HCT116 (cell line): Measurements from ENCODE around the gene TRDN. TPM values are rescaled to one million over a fixed set of nuclear protein-coding genes. Genes with fewer than 3 reads are reported as not detected.

Experiments used
- ATAC-seq: fragments of 200-7000 bp; cut with Tn5 transposase; 2 replicates; pipeline ENCODE4 v1.9.1; 2020; ENCODE audit warnings: mild to moderate bottlenecking, moderate library complexity
- BruUV-seq: library from RNA; stranded (reverse); fragments of 400-500 nt; replicated peaks from 2 replicates; lab custom pipeline; 2021; lab: Mats Ljungman, UMichigan
- CTCF ChIA-PET: fragments of 300-600 bp; sonication (Branson Sonifier 250); formaldehyde crosslinking; loops from one replicate; lab custom pipeline; 2021; ENCODE audit warnings: antibody characterized with exemption; lab: Charles Lee
- POLR2A ChIA-PET: fragments of 300-600, 350-600 bp; sonication (Branson Sonifier 250); formaldehyde crosslinking; loops from one replicate; lab custom pipeline; 2021; ENCODE audit warnings: antibody characterized with exemption; lab: Charles Lee
- RAD21 ChIA-PET, 2 experiments: fragments of 300-600 bp; sonication (Branson Sonifier 250); formaldehyde crosslinking; loops; one replicate each; lab custom pipeline; 2023; ENCODE audit warnings: low total read pairs in 2 of 2; ENCODE audit not compliant: uncharacterized antibody in 2 of 2, unreplicated experiment in 2 of 2, low non-redundant PET in 1 of 2; lab: Charles Lee
- DNase-seq: peaks from one replicate; pipeline ENCODE4 v3.0.0-alpha.2; 2010; ENCODE audit warnings: low read depth, low spot score
- H2AFZ ChIP-seq: fragments of 200-600 bp; shearing (Covaris generic), sonication (generic); 2 replicates; pipeline ENCODE4 v1.6.1; 2017; ENCODE audit warnings: low read depth, mixed run types, mixed read lengths, antibody characterized with exemption, low read length; ENCODE audit not compliant: poor library complexity, severe bottlenecking
- H3K27ac ChIP-seq: 2 replicates; pipeline ENCODE4 v1.5.1; 2012; ENCODE audit warnings: low read depth, low read length
- H3K27me3 ChIP-seq: fragments of 200-600 bp; sonication (generic); 2 replicates; pipeline ENCODE4 v1.6.1; 2016; ENCODE audit warnings: mixed run types, low read length, mixed read lengths; ENCODE audit not compliant: insufficient read depth
- H3K36me3 ChIP-seq, 2 experiments: fragments of 200-500 bp in 1 of 2; fragments of 200-600 bp in 1 of 2; sonication (Bioruptor generic) in 1 of 2; sonication (generic) in 1 of 2; 2 replicates each; pipeline versions ENCODE4 v1.5.1 to v1.6.1; 2014 to 2016; ENCODE audit warnings: low read length in 2 of 2, inconsistent platforms in 1 of 2, mixed read lengths in 1 of 2, mixed run types in 1 of 2; ENCODE audit not compliant: insufficient read depth in 2 of 2, control insufficient read depth in 1 of 2
- H3K4me1 ChIP-seq, 2 experiments: fragments of 200-600 bp in 1 of 2; sonication (generic) in 1 of 2; 2 replicates each; pipeline versions ENCODE4 v1.5.1 to v1.6.1; 2012 to 2017; ENCODE audit warnings: low read length in 2 of 2, inconsistent platforms in 1 of 2, mild to moderate bottlenecking in 1 of 2, mixed read lengths in 1 of 2, mixed run types in 1 of 2, moderate library complexity in 1 of 2; ENCODE audit not compliant: insufficient read depth in 2 of 2, control insufficient read depth in 1 of 2
- H3K4me2 ChIP-seq: fragments of 200-600 bp; sonication (generic); 2 replicates; pipeline ENCODE4 v1.6.1; 2017; ENCODE audit warnings: mixed run types, low read length, mixed read lengths
- H3K4me3 ChIP-seq, 2 experiments: fragments of 200-600 bp in 1 of 2; sonication (generic) in 1 of 2; replicated peaks in 1 of 2; 2 replicates each; pipeline ENCODE4 v1.5.1; 2011 to 2016; ENCODE audit warnings: low read length in 2 of 2, control low read depth in 1 of 2, low read depth in 1 of 2, mild to moderate bottlenecking in 1 of 2, mixed read lengths in 1 of 2, mixed run types in 1 of 2
- H3K79me2 ChIP-seq: fragments of 200-600 bp; sonication (generic); 2 replicates; pipeline ENCODE4 v1.6.1; 2017; ENCODE audit warnings: mild to moderate bottlenecking, mixed run types, low read length, moderate library complexity, mixed read lengths; ENCODE audit not compliant: insufficient read depth
- H3K9ac ChIP-seq: fragments of 200-600 bp; sonication (generic); 2 replicates; pipeline ENCODE4 v1.6.1; 2016; ENCODE audit warnings: low read length, mixed read lengths
- H3K9me2 ChIP-seq: fragments of 200-600 bp; sonication (generic), shearing (Covaris generic); 2 replicates; pipeline ENCODE4 v1.6.1; 2017; ENCODE audit warnings: mixed run types, mild to moderate bottlenecking, moderate library complexity; ENCODE audit not compliant: insufficient read depth
- H3K9me3 ChIP-seq, 2 experiments: fragments of 200-500 bp in 1 of 2; fragments of 200-600 bp in 1 of 2; sonication (Bioruptor generic) in 1 of 2; sonication (generic) in 1 of 2; 2 replicates each; pipeline ENCODE4 v1.6.1; 2014 to 2017; ENCODE audit warnings: low read length in 2 of 2, mixed read lengths in 2 of 2, inconsistent platforms in 1 of 2, low read depth in 1 of 2, mild to moderate bottlenecking in 1 of 2, mixed run types in 1 of 2, moderate library complexity in 1 of 2; ENCODE audit not compliant: control insufficient read depth in 1 of 2, insufficient read depth in 1 of 2
- H4K20me1 ChIP-seq: fragments of 200-600 bp; sonication (generic), shearing (Covaris generic); 2 replicates; pipeline ENCODE4 v1.6.1; 2017; ENCODE audit warnings: mixed run types, mild to moderate bottlenecking, moderate library complexity; ENCODE audit not compliant: insufficient read depth
- EGR1 ChIP-seq: IDR thresholded peaks from 2 replicates; pipeline ENCODE4 v1.6.1; 2012; ENCODE audit warnings: low read depth
- ELF1 ChIP-seq: IDR thresholded peaks from 2 replicates; pipeline ENCODE4 v1.6.1; 2012; ENCODE audit warnings: low read depth, borderline replicate concordance
- EZH2phosphoT487 ChIP-seq: fragments of 200-600 bp; IDR thresholded peaks from 2 replicates; pipeline ENCODE4 v1.6.1; 2018; ENCODE audit warnings: antibody characterized with exemption, borderline replicate concordance
- SP1 ChIP-seq: IDR thresholded peaks from 2 replicates; pipeline ENCODE4 v1.6.1; 2012; ENCODE audit warnings: low read depth
- YY1 ChIP-seq: IDR thresholded peaks from 2 replicates; pipeline ENCODE4 v1.6.1; 2011; ENCODE audit warnings: low read length, low read depth, moderate library complexity, mild to moderate bottlenecking; ENCODE audit not compliant: insufficient replicate concordance; ENCODE audit errors: extremely low read depth
- intact Hi-C: fragments of 100-400 bp; cut with micrococcal nuclease; formaldehyde crosslinking; loops from 2 replicates; pipeline ENCODE4 v1.10.0; 2022
- total RNA-seq: library from RNA; stranded (reverse); gene quantifications from one replicate; pipeline ENCODE4 v1.2.1, GENCODE V29; 2021; ENCODE audit not compliant: unreplicated experiment
- TF ChIP-seq, protein P1 (sequence below), 3 experiments: fragments of 200-600 bp in 1 of 3; sonication (generic) in 1 of 3; IDR thresholded peaks in 2 of 3; conservative IDR thresholded peaks in 1 of 3; 2 replicates each; pipeline ENCODE4 v1.5.1; 2012 to 2017; ENCODE audit warnings: low read depth in 2 of 3, low read length in 2 of 3, antibody characterized with exemption in 1 of 3, borderline replicate concordance in 1 of 3, control low read depth in 1 of 3, mild to moderate bottlenecking in 1 of 3, mixed read lengths in 1 of 3, mixed run types in 1 of 3, moderate library complexity in 1 of 3; ENCODE audit not compliant: insufficient read depth in 1 of 3

The TRDN gene
- total RNA-seq, 1 experiment from 2014 or later: not detected

DNA sequence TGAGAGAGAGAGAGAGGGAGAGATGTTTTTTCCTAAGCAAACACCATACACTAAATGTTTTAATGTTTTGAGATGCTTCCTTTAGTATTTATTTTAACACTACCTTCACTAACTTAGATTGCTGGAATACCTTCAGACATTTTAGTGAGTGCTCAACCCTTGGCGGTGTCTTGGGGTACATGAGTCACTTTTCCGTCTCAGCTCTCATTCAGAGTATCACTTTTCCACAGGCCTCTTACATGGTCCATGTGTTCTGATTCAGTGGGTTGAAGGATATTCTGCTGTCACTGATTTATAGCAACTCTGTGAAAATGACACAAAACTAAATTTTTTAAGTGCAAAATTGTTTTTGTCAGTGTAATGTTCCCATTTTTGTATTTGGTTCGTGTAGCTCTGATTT is 422.8 kb downstream of the TRDN start:
- H3K4me2 ChIP-seq: no peak overlapping the region
- H2AFZ ChIP-seq: no peak overlapping the region
- TF ChIP-seq EZH2phosphoT487: no peak
- no peaks in the 10 kb centered on the region for H3K36me3 ChIP-seq
- no peak for ATAC-seq
- no peak overlapping the region for H3K4me3 ChIP-seq
- H3K4me1 ChIP-seq: no peaks in the 10 kb centered on the region
- ChIA-PET CTCF (no interaction called here), RAD21 (no interaction called here), POLR2A (no interaction called here)
- no peaks in the 10 kb centered on the region for H4K20me1 ChIP-seq
- H3K9ac ChIP-seq: no peak overlapping the region
- BruUV-seq: no TSS peak
- no peaks in the 10 kb centered on the region for H3K9me3 ChIP-seq
- intact Hi-C loops: no loop called here
- no peak for DNase-seq
- H3K27ac ChIP-seq: no peak overlapping the region
- H3K27me3 ChIP-seq: peaks cover 7% of the 10 kb centered on the region; the same call in 1 of the 2 replicates
- H3K9me2 ChIP-seq: peaks cover 6% of the 10 kb centered on the region; the same call in 1 of the 2 replicates
- H3K79me2 ChIP-seq: no peaks in the 10 kb centered on the region

DNA sequence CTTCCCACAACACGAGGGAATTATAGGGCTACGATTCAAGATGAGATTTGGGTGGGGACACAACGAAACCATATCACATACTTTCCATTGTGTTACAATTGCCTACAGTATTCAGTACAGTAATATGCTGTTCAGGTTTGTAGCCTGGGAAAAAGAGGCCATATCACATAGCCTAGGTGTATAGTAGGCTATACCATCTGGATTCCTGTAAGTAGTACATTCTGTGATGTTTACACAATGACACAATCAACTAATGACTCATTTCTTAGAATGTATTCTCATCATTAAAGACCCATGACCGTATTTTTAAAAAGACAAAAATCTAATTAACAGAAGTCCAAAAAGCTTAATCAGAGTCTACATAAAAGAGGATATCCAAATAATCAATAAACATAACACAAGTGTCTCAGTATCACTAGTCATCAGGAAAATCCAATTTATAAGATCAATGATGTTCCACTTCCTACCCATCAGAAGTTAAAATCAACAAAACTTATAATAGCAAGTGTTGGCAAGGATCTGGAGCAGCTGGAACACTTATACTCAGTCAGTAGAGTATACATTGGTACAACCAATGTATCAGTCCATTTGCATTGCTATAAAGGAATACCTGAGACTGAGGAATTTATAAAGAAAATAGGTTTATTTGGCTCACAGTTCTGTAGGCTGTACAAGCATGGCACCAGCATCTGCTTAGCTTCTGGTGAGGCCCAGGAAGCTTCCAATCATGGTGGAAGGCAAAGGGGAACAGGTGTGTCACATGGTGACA is 424.8 kb downstream of the TRDN start:
- Histone ChIP-seq H3K4me1 (no peaks in the 10 kb centered on the region), H3K4me3 (no peak overlapping the region), H3K9me3 (no peaks in the 10 kb centered on the region), H3K9me2 (peaks cover 6% of the 10 kb centered on the region; the same call in 1 of the 2 replicates), H3K27me3 (0 out of 2 replicates have a peak, but pooled peaks cover 6% of the 10 kb centered on the region), H2AFZ (no peak overlapping the region), H3K9ac (no peak overlapping the region), H3K79me2 (no peaks in the 10 kb centered on the region), H3K27ac (no peak overlapping the region), H3K4me2 (no peak overlapping the region), H3K36me3 (no peaks in the 10 kb centered on the region), H4K20me1 (no peaks in the 10 kb centered on the region)
- CTCF ChIA-PET: no interaction called here
- ATAC-seq (no peak), DNase-seq (no peak)
- POLR2A ChIA-PET: no interaction called here
- BruUV-seq: no TSS peak
- intact Hi-C loops: no loop called here
- TF ChIP-seq YY1: no peak
- TF ChIP-seq, protein P1, sequence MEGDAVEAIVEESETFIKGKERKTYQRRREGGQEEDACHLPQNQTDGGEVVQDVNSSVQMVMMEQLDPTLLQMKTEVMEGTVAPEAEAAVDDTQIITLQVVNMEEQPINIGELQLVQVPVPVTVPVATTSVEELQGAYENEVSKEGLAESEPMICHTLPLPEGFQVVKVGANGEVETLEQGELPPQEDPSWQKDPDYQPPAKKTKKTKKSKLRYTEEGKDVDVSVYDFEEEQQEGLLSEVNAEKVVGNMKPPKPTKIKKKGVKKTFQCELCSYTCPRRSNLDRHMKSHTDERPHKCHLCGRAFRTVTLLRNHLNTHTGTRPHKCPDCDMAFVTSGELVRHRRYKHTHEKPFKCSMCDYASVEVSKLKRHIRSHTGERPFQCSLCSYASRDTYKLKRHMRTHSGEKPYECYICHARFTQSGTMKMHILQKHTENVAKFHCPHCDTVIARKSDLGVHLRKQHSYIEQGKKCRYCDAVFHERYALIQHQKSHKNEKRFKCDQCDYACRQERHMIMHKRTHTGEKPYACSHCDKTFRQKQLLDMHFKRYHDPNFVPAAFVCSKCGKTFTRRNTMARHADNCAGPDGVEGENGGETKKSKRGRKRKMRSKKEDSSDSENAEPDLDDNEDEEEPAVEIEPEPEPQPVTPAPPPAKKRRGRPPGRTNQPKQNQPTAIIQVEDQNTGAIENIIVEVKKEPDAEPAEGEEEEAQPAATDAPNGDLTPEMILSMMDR (IDR thresholded peaks at IDR 0.05 in 2 of 3, conservative IDR thresholded peaks at IDR 0.05 in 1 of 3; ENCODE audit: borderline replicate concordance in 1 of 3, insufficient read depth in 1 of 3, low read depth in 2 of 3, low read length in 2 of 3): no peak
- TF ChIP-seq ELF1: no peak
- TF ChIP-seq EGR1: no peak
- TF ChIP-seq EZH2phosphoT487: no peak
- no peak for TF ChIP-seq SP1
- RAD21 ChIA-PET: no interaction called here
